GM12873 (cell line): ENCODE measurements around the gene SLC16A8.

Source experiments
- TF ChIP-seq, protein P1 (sequence below): IDR thresholded peaks from 2 replicates; pipeline ENCODE4 v1.5.1; 2012; ENCODE audit warnings: low read depth, mild to moderate bottlenecking, moderate library complexity, low read length, control low read depth; ENCODE audit not compliant: insufficient read depth; ENCODE audit errors: missing control alignments

The SLC16A8 gene

DNA sequence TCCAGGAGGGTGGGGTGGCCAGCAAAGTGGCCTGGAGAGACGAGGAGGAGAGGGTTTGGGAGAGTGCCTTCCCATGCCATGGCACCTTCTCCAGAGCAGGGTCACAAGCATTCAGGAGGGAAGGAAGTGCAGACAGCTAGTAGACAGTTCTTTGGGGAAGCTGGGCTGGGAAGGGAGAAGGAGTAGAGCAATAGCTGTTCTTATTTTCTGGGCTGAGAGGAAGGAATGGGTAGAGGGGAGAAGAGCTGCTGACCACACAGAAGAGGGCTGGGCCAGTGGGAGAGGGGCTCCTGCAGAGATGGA, 41.5 kb downstream of the SLC16A8 start:
- TF ChIP-seq, protein P1, sequence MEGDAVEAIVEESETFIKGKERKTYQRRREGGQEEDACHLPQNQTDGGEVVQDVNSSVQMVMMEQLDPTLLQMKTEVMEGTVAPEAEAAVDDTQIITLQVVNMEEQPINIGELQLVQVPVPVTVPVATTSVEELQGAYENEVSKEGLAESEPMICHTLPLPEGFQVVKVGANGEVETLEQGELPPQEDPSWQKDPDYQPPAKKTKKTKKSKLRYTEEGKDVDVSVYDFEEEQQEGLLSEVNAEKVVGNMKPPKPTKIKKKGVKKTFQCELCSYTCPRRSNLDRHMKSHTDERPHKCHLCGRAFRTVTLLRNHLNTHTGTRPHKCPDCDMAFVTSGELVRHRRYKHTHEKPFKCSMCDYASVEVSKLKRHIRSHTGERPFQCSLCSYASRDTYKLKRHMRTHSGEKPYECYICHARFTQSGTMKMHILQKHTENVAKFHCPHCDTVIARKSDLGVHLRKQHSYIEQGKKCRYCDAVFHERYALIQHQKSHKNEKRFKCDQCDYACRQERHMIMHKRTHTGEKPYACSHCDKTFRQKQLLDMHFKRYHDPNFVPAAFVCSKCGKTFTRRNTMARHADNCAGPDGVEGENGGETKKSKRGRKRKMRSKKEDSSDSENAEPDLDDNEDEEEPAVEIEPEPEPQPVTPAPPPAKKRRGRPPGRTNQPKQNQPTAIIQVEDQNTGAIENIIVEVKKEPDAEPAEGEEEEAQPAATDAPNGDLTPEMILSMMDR = no peak

DNA sequence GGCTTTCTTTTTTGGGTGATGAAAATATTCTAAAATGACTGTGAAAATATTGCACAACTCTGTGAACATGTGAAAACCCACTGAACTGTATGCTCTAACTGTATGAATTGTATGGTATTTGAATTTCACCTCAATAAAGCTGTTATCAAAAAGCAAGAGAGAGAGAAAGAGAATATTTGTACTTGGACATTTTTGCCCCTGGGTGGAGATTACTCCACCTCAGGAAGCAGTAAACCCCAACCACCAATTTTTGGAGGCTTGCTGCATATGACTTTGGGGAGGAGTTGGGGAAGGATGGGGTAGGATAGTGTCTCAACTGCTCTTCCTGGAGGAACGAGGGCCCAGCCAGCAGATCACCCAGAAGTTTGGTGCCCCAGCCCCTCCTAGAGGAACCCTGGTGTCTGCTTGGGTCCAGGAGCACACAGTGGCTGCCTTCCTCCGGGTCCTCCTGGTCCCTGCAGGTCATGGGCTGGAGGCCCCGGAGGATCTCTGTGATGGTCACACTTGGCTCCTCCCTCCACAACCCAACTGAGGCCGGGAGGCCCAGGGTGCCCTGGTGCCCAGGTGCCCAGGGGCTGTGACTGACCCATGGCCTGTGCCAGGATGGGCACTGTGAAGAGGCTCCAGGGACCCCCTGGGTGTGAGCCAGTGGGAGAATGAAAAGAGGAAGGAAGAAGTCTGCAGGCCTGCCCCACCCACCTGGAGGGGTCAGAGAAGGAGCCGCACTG, 42.1 kb downstream of the SLC16A8 start:
- TF ChIP-seq, protein P1 = no peak

DNA sequence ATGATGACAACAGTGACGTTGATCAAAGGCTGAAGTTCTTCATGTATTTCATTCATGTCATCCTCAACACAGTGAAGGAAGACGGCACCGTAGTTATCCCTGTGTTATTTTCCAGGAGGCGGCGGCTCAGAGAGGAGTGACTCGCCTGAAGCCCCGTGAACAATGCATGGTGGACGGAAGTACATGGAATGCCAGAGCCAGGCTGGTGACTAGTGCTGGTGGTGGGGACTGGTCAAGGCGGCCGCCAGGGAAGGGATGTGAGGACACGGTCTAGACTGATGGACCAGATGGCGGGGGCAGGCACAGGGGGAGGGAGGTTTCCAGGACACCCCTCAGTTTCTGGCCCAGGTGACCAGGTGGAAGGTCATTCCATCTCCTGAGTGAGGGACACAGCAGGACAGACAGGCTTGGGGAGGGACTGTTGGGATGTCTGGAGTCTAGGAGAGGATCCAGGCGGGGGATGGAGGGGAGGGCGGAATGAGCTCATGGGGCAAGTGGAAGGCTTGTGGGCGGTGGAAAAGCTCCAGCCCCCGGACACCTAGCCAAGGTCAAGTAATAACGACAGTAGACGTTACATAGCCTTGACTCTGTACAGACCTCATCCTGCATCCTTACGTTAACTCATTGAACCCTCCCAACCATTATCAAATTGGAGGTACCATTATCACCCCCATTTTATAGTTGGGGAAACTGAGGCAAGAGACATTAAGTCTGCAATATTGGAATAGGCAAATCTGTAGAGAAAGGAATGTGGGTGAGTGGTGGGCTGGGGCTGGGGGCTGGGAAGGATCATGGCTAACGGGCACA, 42.8 kb downstream of the SLC16A8 start:
- TF ChIP-seq, protein P1 = no peak

DNA sequence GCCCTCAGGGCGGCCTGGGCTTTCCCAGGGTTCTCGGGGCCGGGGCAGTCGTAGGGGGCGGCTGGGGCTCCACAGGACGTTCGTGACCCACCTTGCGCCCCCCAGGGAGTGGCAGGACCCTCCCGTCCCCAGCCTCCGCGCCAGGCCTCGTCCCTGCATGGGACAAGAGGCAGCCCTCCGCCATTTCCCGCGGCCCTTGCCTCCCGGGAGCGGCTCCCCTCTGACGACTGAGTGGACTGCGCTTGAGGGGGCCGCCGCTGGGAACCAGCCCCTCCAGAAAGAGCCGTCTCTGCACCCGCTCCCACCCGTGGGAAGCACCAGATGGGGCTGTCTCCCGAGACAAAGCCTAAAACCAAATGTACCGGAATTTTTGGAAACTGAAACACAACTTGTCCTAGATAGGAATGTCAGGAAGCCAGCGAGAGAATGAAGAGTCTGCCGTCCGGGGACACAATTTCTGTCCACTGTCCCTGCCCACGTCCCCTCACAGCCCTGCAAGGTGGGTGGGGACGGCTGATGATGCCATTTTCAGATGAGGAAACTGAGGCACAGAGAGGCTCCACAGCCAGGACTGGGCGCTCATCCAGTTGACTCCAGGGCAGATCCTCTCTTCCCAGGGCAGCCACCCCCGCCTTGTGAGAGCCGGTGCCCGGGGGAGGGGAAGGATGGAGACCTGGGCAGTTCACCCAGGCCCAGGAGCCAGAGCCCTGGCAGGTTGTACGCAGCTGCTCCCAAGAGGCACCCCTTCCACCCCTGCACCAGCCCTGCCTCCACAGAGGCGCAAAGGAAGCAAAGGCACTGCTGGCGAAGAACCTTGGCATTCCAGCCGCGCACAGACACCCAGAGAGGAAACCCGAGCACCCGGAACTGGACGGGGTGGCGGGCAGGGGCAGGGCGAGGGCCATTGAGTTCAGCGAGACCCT, 44.8 kb downstream of the SLC16A8 start:
- TF ChIP-seq, protein P1 = no peak

DNA sequence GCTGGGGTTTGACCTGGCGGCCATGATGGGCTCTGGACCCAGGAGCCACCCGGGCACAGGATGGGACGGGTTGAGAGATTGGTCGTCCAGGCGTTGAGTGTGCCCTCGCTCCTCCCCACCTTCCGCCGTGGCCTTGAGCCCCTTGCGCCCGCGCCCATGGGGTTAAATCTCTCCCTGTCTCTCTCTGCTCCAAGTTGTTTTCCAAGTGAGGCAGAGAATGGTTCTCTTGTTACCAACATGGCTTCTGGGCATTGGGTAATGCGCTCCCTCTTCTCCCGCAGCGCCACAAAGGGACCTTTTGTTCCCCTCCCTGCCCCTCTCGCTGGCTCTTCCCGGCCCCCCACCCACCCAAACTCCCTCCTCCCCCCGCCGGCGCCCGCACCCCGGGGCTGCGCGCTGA, 45.6 kb downstream of the SLC16A8 start:
- TF ChIP-seq, protein P1 = no peak

DNA sequence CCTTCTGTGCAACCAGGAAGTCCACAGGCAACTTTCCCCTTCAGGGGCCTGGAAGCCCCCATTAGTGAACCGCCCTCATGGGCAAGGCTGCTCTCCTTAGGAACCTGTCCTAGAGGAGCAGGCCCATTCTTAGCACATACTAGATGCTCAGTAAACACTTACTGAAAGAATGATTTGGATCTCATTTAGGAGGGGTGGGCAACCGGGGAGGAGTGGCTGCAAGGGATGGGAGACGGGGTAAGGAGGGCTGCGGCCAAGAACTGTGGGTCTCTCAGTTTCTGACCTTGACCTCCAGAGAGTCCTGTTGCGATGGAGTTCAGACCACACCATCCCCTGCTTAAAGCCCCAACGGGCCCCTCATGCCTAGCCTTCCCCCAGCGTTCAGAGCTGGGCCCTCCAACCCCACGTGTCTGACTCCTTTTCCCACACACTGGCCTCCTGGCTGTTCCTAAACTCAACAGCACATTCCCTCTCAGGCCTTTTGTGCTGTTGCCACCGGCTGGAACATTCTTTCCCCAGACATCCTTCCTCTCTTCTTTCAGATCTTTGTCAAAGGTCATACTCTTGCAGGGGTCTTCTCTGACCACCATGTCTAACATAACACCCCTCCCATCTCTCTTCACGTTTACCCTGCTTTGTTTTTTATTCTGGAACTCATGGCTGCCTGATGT, 47.5 kb downstream of the SLC16A8 start:
- TF ChIP-seq, protein P1 = no peak

DNA sequence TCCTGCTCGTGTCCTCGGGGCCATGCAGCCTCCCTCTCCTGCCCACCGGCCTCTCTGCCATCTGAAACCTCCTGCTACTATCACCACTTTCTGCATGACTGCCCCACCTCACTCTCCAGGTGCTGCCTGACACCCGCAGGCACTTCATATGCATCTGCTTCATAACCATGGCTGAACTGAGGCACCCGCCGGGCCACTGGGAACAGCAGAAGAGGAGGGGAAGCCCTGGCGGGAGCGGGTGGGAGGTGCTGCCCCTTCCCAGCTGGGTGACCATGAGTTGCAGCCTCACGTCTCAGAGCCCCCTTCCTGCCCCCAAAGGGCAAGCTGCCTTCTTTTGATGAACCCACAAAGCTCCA, 48.5 kb downstream of the SLC16A8 start:
- TF ChIP-seq, protein P1 = no peak
